H54 (cell line): ENCODE data around the gene PCCA.

Experiments
- DNase-seq: peaks from one replicate; pipeline ENCODE4 v3.0.0; 2011; ENCODE audit warnings: low spot score, mixed read lengths; ENCODE audit not compliant: insufficient read length
- FAIRE-seq: peaks from 3 replicates; lab custom pipeline; 2011; peaks lifted over from hg19 to GRCh38; lab: Jason Lieb, UNC
- POLR2A ChIP-seq: IDR thresholded peaks from 2 replicates; pipeline ENCODE4 v1.6.1; 2011; ENCODE audit warnings: low read depth, mild to moderate bottlenecking, low read length

PCCA gene

GRCh38 chr13:100491164-100491842 is 402.4 kb downstream of the PCCA start:
- FAIRE-seq (peak; percentile 33), DNase-seq (no peak)

GRCh38 chr13:100493418-100493817 is 404.5 kb downstream of the PCCA start:
- no peak for DNase-seq
- FAIRE-seq = no peak
- TF ChIP-seq POLR2A = no peak

More at GRCh38 chr13:100491164-100491842, 402.4 kb downstream of the PCCA start:
- TF ChIP-seq POLR2A = no peak

GRCh38 chr13:100495455-100495854 is 406.6 kb downstream of the PCCA start:
- no peak for TF ChIP-seq POLR2A
- FAIRE-seq (no peak), DNase-seq (no peak)

GRCh38 chr13:100497389-100497788 is 408.5 kb downstream of the PCCA start:
- FAIRE-seq (peak; percentile 95), DNase-seq (peak; percentile 43)
- TF ChIP-seq POLR2A = no peak

GRCh38 chr13:100502446-100502845 is 413.6 kb downstream of the PCCA start:
- DNase-seq = no peak
- TF ChIP-seq POLR2A = no peak
- FAIRE-seq = peak; percentile 86

GRCh38 chr13:100503622-100504021 is 414.7 kb downstream of the PCCA start:
- TF ChIP-seq POLR2A = no peak
- FAIRE-seq (no peak), DNase-seq (no peak)

- FAIRE-seq (no peak), DNase-seq (no peak)
- no peak for TF ChIP-seq POLR2A
Measured at GRCh38 chr13:100506154-100506553, 417.3 kb downstream of the PCCA start.

GRCh38 chr13:100506600-100507422 is 417.9 kb downstream of the PCCA start:
- FAIRE-seq (no peak), DNase-seq (no peak)
- no peak for TF ChIP-seq POLR2A

GRCh38 chr13:100508455-100508854 is 419.6 kb downstream of the PCCA start:
- FAIRE-seq = peak; percentile 48
- no peak for DNase-seq
- TF ChIP-seq POLR2A = no peak

GRCh38 chr13:100508996-100509395 is 420.1 kb downstream of the PCCA start:
- no peak for FAIRE-seq
- no peak for DNase-seq
- no peak for TF ChIP-seq POLR2A

GRCh38 chr13:100510208-100510957 is 421.5 kb downstream of the PCCA start:
- FAIRE-seq (peak; percentile 64), DNase-seq (no peak)
- TF ChIP-seq POLR2A = no peak

GRCh38 chr13:100511466-100511865 is 422.6 kb downstream of the PCCA start:
- no peak for TF ChIP-seq POLR2A
- no peak for DNase-seq
- FAIRE-seq = peak; percentile 67

GRCh38 chr13:100512422-100512821 is 423.5 kb downstream of the PCCA start:
- DNase-seq = peak; percentile 64
- FAIRE-seq = peak; percentile 89
- TF ChIP-seq POLR2A = no peak

- TF ChIP-seq POLR2A = no peak
- no peak for DNase-seq
- FAIRE-seq = peak; percentile 6
Measured at GRCh38 chr13:100513171-100513570, 424.3 kb downstream of the PCCA start.
